ENCODE measurements around the gene STARD4.
A peak's percentile ranks its signal among the peaks of the same experiment; 100 is the strongest.

DNA sequence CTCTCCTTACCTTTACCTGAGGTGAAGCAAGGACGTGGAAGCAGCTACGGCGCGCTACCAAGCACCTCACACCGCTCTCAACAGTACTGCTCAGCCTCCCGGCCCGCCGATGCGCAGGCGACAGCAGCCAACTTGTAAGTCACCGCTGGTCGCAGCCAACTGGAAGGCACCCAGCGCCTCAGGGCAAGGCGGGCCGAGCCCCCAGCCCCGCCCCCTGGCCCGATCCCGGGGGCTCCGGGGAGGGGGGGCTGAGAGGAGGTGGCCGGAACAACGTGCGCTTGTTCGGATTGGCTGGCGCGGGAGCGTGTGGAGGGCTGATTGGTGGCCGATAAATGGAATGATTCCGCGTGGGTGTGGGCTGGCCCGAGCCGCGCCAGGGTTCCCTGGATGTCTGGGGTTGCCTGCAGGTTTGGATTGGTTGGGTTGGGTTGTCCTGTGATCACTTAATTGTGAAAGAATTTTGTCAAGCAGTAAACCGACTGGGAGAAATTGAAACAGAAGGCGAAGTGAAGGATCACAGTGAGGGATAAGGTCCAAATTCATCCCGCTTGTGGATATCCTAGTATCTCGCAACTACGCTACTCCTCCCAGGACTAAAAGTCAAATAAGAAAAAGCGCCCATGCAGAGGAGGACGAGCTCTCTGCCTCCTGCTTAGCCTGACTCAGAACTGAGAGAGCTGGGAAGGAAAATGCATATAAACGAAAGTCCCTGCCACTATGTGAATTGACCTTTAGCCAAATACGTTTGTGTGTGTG, at the start of gene STARD4:
- TF ChIP-seq POLR2A (IDR thresholded peaks at IDR 0.05): peak in 2 of 4 donors; percentile 45 to 56
- TF ChIP-seq, protein P1, sequence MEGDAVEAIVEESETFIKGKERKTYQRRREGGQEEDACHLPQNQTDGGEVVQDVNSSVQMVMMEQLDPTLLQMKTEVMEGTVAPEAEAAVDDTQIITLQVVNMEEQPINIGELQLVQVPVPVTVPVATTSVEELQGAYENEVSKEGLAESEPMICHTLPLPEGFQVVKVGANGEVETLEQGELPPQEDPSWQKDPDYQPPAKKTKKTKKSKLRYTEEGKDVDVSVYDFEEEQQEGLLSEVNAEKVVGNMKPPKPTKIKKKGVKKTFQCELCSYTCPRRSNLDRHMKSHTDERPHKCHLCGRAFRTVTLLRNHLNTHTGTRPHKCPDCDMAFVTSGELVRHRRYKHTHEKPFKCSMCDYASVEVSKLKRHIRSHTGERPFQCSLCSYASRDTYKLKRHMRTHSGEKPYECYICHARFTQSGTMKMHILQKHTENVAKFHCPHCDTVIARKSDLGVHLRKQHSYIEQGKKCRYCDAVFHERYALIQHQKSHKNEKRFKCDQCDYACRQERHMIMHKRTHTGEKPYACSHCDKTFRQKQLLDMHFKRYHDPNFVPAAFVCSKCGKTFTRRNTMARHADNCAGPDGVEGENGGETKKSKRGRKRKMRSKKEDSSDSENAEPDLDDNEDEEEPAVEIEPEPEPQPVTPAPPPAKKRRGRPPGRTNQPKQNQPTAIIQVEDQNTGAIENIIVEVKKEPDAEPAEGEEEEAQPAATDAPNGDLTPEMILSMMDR (IDR thresholded peaks at IDR 0.05): no peak
